Mucosa of stomach (tissue), 1 donor: ENCODE results near the gene XRCC5.

ENCODE experiments used
- H3K27me3 ChIP-seq: one replicate; pipeline ENCODE4 v1.7.0; 2013; ENCODE audit warnings: mild to moderate bottlenecking, low read length; ENCODE audit not compliant: control insufficient read depth, insufficient read depth
- H3K36me3 ChIP-seq: one replicate; pipeline ENCODE4 v1.7.0; 2013; ENCODE audit warnings: low read length; ENCODE audit not compliant: control insufficient read depth, insufficient read depth
- H3K4me1 ChIP-seq: one replicate; pipeline ENCODE4 v1.7.0; 2013; ENCODE audit warnings: mild to moderate bottlenecking, low read length; ENCODE audit not compliant: control insufficient read depth, insufficient read depth
- H3K4me3 ChIP-seq: one replicate; pipeline ENCODE4 v1.7.0; 2013; ENCODE audit warnings: low read length
- H3K9ac ChIP-seq: one replicate; pipeline ENCODE4 v1.7.0; 2013; ENCODE audit warnings: mild to moderate bottlenecking, low read length, moderate library complexity
- H3K9me3 ChIP-seq: one replicate; pipeline ENCODE4 v1.7.0; 2013; ENCODE audit warnings: mild to moderate bottlenecking, low read length, moderate library complexity; ENCODE audit not compliant: control insufficient read depth
- donor health status: Pancreatic carcinoma.

Gene XRCC5

DNA sequence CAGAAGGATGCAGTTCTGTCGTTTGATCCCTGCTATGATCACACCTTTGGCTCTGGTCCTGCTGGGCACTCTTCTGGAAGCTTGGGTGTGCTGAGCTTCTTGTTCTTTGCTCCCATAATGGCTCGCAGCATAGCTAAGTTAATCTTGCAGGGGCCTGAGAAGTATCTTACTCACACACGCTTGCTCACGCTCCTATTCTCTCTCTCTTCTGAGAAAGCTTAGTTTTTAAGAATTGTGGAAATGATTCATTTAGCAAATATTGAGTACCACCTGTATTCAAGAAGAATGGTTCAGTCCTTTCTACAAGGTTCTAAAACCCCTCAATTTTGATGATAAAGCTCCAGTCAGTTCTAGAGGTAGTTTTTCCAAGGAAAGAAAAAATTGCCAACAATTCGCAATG lies 40.6 kb downstream of the XRCC5 start:
- Histone ChIP-seq H3K27me3 (no peaks in the 10 kb centered on the region), H3K4me3 (no peak overlapping the region), H3K9me3 (no peaks in the 10 kb centered on the region), H3K9ac (no peak overlapping the region), H3K36me3 (peaks cover 7% of the 10 kb centered on the region), H3K4me1 (no peaks in the 10 kb centered on the region)

DNA sequence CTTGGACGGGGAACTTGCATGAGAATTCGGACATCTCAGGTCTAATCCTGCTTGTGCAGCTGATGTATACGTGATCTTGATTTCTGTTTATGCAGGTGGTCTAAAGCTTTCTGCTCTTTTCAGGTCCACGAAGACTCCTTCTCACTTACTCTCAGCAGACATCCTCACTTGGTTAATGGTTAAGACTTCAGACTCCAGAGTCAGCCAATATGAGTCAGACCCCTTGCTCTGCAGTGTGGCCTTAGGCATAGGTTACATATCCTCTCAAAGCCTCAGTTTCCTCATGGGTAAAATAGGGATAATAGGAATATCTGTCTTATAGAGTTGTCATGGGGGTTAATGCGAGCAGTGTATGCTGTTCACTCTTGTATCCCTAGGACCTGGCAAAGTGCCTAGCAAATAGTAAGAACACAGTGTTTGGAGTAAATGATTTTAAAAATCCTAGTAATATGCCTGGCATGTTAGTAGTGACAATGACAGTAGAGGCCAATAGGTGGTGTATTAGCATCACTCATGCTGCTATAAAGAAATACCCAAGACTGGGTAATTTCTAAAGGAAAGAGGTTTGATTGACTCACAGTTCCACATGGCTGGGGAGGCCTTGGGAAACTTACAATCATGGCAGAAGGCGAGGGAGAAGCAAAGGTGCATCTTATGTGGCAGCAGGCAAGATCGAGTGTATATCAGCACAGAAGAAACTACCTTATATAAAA lies 42.3 kb downstream of the XRCC5 start:
- no peak overlapping the region for H3K9ac ChIP-seq
- H3K4me1 ChIP-seq, result no peaks in the 10 kb centered on the region
- no peaks in the 10 kb centered on the region for H3K9me3 ChIP-seq
- no peaks in the 10 kb centered on the region for H3K27me3 ChIP-seq
- H3K36me3 ChIP-seq, result peaks cover 7% of the 10 kb centered on the region
- no peak overlapping the region for H3K4me3 ChIP-seq

DNA sequence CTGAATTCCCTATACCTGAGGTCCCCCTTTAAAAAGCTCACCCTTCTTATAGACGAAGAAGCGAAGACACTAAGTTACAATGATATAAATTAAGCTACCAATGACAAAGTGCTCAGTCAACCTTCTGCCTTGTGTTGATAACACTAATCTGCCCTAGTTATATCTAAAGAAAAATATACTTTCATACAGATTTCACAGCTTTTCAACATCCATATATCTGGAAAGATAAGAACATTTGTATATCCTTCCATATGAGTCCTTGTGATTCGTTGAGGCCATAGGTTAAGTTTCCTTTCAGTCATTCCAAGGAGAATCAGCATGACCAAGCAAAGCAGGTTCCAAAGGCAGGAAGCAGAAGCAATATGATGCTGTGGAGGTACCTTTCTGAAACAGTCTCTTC lies 46.8 kb downstream of the XRCC5 start:
- no peak overlapping the region for H3K4me3 ChIP-seq
- H3K9ac ChIP-seq, result no peak overlapping the region
- no peaks in the 10 kb centered on the region for H3K4me1 ChIP-seq
- H3K36me3 ChIP-seq, result peaks cover 7% of the 10 kb centered on the region
- no peaks in the 10 kb centered on the region for H3K9me3 ChIP-seq
- H3K27me3 ChIP-seq, result no peaks in the 10 kb centered on the region

DNA sequence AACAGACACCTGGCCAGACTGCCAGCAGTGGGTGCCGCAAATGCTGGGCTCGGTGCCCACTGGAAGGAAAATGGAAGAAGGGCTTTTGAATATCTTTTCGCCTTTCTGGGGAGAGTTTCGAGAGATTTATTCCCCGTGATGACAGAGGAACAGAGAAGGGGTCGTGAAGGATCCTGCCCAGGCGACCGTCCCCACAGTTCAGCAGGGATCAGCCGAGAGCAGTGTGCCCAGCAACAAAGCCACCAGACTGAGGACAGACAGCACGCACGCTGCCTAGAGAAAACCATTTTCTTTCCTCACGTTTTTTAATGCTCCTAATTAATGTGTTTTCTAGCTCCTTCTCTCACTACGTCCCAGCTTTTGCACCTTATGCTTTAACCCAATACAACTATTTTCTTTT lies 47.7 kb downstream of the XRCC5 start:
- Histone ChIP-seq H3K9me3 (no peaks in the 10 kb centered on the region), H3K9ac (no peak overlapping the region), H3K36me3 (no peaks in the 10 kb centered on the region), H3K4me3 (no peak overlapping the region), H3K4me1 (no peaks in the 10 kb centered on the region), H3K27me3 (no peaks in the 10 kb centered on the region)

DNA sequence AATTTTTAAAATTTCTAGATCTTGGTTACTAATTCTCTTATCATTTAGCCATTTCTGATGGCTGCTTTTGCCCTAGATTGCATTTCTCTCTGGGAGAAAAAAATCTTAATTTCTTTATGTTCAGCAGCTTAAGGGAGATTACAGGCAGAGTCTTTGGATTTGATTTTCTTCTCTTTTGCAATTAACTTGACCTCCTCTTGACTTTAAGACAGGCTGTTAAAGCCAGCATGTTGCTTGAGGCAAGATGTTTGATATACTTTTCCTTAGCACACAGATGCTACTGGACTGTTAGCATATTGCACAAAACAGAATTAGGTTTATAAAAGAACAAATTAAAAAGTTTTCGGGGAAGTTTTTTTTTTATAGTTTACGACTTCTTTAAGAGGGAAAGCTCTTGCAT lies 50.0 kb downstream of the XRCC5 start:
- no peaks in the 10 kb centered on the region for H3K27me3 ChIP-seq
- no peak overlapping the region for H3K9ac ChIP-seq
- no peaks in the 10 kb centered on the region for H3K9me3 ChIP-seq
- H3K4me1 ChIP-seq, result no peaks in the 10 kb centered on the region
- no peak overlapping the region for H3K4me3 ChIP-seq
- peaks cover under 1% of the 10 kb centered on the region for H3K36me3 ChIP-seq

DNA sequence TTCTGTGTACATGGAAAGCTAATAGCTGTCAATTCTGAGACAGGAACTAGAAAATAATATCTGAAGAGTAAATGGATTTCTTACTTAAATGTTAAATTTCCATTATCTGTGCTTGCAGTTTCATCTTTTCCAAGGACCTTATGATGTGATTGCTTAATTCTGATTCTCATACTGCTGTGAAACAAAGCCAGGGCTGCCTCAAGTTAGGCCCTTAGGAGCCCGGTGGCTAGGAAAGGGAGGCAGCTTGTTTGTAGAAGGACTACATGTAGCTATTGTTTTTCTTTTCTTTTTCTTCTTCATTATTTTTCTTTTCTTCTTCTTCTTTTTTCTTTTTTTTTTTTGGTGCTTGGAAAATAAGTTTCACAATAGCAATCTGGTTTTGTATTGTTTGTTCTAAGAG lies 50.5 kb downstream of the XRCC5 start:
- Histone ChIP-seq H3K27me3 (no peaks in the 10 kb centered on the region), H3K9ac (no peak overlapping the region), H3K9me3 (no peaks in the 10 kb centered on the region), H3K36me3 (peaks cover 4% of the 10 kb centered on the region), H3K4me1 (no peaks in the 10 kb centered on the region), H3K4me3 (no peak overlapping the region)

DNA sequence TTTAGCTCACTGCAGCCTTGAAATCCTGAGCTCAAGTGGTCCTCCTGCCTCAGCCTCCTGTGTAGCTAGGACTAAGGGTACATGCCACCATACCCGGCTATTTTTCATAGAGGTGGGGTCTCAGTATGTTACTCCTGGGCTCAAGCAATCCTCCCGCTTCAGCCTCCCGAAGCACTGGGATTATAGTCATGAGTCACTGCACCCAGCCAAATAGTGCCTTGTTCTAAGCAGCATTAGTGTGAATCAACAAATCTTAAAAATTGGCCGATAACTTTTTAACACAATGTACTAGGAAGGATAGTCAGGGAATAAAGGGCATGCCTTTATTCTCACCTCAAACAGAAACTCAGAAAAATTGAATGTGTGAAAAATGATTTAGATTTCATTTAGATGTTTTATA lies 51.6 kb downstream of the XRCC5 start:
- Histone ChIP-seq H3K9ac (no peak overlapping the region), H3K9me3 (no peaks in the 10 kb centered on the region), H3K4me1 (no peaks in the 10 kb centered on the region), H3K27me3 (no peaks in the 10 kb centered on the region), H3K4me3 (no peak overlapping the region), H3K36me3 (peaks cover 4% of the 10 kb centered on the region)

DNA sequence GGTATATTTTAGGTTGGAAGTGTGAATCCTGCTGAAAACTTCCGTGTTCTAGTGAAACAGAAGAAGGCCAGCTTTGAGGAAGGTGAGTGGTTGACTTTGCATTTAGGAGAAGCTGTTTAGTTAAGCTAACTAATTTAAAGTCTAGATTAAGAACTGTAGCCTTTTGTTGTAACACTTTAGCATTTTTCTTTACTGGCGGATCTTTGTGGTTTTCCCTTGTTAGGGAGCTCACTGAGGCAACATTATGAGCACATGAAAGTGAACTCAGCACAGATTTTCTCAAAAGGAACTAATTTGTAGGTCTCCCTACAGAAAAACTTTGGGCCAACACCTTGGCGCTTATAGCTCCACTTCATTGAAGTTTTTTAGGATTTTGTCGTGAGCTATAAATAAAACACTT lies 52.8 kb downstream of the XRCC5 start:
- H3K27me3 ChIP-seq, result no peaks in the 10 kb centered on the region
- H3K9ac ChIP-seq, result no peak overlapping the region
- peaks cover 4% of the 10 kb centered on the region for H3K36me3 ChIP-seq
- no peak overlapping the region for H3K4me3 ChIP-seq
- H3K4me1 ChIP-seq, result no peaks in the 10 kb centered on the region
- H3K9me3 ChIP-seq, result no peaks in the 10 kb centered on the region

DNA sequence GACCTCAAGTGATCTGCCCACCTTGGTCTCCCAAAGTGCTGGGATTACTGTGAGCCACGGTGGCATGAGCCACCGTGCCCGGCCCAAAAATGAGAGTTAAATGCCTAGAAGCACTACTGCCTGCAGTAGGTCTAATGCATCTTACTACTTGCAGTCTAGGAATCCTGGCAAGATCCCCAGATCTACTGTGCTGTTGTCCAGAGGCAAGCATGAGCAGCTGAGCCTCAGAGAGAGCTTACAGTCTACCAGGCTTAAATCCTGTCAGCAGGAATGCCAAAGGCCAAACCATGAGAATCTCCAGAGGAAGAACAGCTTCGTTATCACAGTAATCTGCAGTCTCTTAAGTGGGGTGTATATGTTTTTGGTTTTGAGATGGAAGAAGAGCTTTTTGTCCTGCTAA lies 54.4 kb downstream of the XRCC5 start:
- H3K4me3 ChIP-seq, result no peak overlapping the region
- no peaks in the 10 kb centered on the region for H3K27me3 ChIP-seq
- no peak overlapping the region for H3K9ac ChIP-seq
- H3K9me3 ChIP-seq, result no peaks in the 10 kb centered on the region
- peaks cover 4% of the 10 kb centered on the region for H3K36me3 ChIP-seq
- no peaks in the 10 kb centered on the region for H3K4me1 ChIP-seq

DNA sequence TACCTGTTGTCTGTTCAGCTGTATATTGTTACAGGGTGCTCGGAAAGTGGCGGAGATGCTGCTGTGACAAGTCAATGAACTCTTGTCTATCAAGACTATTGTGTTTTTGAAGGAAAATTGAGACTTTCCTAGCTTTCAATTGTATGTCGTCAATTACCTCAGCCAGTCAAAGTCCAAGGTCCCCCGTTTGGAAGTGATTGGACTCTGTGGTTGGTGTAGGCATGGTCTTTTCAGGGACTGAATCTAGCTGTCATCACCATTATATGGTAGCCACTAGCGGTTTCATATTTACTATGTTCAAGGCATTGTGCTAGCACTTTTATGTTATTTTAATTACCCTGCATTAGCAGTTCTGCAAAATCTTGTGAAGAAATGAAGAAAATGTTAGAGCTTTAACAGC lies 54.9 kb downstream of the XRCC5 start:
- no peaks in the 10 kb centered on the region for H3K4me1 ChIP-seq
- H3K27me3 ChIP-seq, result no peaks in the 10 kb centered on the region
- no peak overlapping the region for H3K4me3 ChIP-seq
- no peak overlapping the region for H3K9ac ChIP-seq
- no peaks in the 10 kb centered on the region for H3K9me3 ChIP-seq
- H3K36me3 ChIP-seq, result peaks cover 4% of the 10 kb centered on the region

DNA sequence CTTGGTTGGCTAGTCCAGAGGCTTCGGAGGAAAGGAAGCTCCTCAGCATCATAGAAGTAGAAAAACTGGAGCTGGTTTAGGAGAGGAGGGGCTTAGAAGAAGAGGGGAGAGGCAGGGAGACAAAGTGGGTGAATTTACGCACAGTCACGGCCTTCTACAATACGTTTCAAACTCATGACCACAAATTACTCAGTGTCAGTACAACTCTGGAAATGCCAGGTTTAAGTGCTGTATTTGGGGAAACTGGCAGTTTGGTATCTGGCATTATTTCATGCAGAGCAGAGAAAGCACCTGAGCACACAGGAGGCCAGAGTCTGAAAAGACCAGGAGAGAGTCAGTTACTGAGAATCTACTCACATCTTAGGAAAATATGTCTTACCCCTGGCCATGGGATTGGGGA lies 55.4 kb downstream of the XRCC5 start:
- H3K9me3 ChIP-seq, result no peaks in the 10 kb centered on the region
- no peak overlapping the region for H3K4me3 ChIP-seq
- H3K9ac ChIP-seq, result no peak overlapping the region
- no peaks in the 10 kb centered on the region for H3K4me1 ChIP-seq
- no peaks in the 10 kb centered on the region for H3K27me3 ChIP-seq
- H3K36me3 ChIP-seq, result peaks cover 4% of the 10 kb centered on the region

DNA sequence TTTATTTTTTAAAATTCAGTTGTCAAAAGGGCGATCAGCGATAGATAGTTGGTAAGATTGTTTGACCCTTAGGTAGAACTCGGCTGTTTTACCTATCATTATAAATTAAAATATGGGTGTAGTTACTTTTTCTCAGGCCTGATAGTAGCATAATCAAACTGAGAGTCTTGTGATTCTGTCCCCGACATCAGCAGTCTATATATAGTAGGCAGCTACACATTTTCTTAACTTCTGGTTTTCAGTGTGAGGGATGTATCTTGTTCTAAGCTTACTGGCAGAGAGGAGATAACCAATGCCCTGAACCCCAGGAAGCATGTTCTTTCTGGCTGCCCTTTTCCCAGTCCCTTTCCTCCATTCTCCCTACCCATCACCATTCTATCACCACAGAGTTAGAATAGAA lies 56.6 kb downstream of the XRCC5 start:
- H3K9ac ChIP-seq, result no peak overlapping the region
- H3K4me3 ChIP-seq, result no peak overlapping the region
- no peaks in the 10 kb centered on the region for H3K27me3 ChIP-seq
- H3K36me3 ChIP-seq, result peaks cover 4% of the 10 kb centered on the region
- no peaks in the 10 kb centered on the region for H3K9me3 ChIP-seq
- no peaks in the 10 kb centered on the region for H3K4me1 ChIP-seq

DNA sequence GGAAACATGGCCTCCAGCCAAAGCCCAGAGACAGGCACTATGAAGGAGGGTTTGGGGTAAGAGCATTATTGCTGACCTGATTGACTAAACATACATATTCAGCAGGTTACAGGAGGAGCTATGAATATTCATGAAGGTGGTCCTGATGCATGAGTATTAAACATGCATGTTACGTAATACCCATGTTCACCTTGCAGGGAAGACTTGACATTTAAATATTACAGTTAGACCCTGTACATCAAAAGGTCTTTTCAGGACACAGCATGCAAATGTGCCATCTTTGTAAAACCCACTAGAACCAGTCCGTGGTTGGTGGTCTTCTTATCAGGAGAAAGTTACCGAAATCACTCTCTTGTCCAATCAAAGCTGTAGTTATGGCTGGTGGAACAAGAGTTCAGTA lies 59.9 kb downstream of the XRCC5 start:
- Histone ChIP-seq H3K36me3 (peaks cover 4% of the 10 kb centered on the region), H3K27me3 (no peaks in the 10 kb centered on the region), H3K9ac (no peak overlapping the region)

More for the DNA sequence above, 59.9 kb downstream of the XRCC5 start:
- Histone ChIP-seq H3K4me1 (no peaks in the 10 kb centered on the region), H3K4me3 (no peak overlapping the region), H3K9me3 (no peaks in the 10 kb centered on the region)
